Measurements from ENCODE around the gene ENO4.

GRCh38 chr10:116825901-116826300 is 23.4 kb upstream of the ENO4 start:
- TF ChIP-seq CTCF (conservative IDR thresholded peaks at IDR 0.05; ENCODE audit: low read depth in 2 of 2) (no peak), CREB1 (CRISPR knock-in tag; IDR thresholded peaks at IDR 0.05; ENCODE audit: low read depth) (no peak), EZH2 (IDR thresholded peaks at IDR 0.05; ENCODE audit: low read depth, unreplicated experiment) (no peak), JUNB (IDR thresholded peaks at IDR 0.05; ENCODE audit: unreplicated experiment) (no peak), EZH2phosphoT487 (IDR thresholded peaks at IDR 0.05; ENCODE audit: unreplicated experiment) (no peak), POLR2AphosphoS5 (IDR thresholded peaks at IDR 0.05; ENCODE audit: low read depth) (no peak), REST (IDR thresholded peaks at IDR 0.05; ENCODE audit: unreplicated experiment) (no peak)
